Esophagus squamous epithelium (tissue), 4 donors: ENCODE data around the gene SOX21.
"Not testable (repeated sequence)": the region's sequence is repeated elsewhere in the genome, so short reads cannot be mapped to it uniquely, and the experiment has no call there.

Experiments used
- POLR2A ChIP-seq, 4 donors: fragments of 450-650 bp; IDR thresholded peaks; one replicate each; pipeline ENCODE4 v1.6.1; 2017; ENCODE audit warnings: antibody characterized with exemption in 4 of 4, mild to moderate bottlenecking in 4 of 4, moderate library complexity in 3 of 4
- TF ChIP-seq, protein P1 (sequence below), 6 experiments: fragments of 450-650 bp in 4 of 6; fragments of 200-600 bp in 2 of 6; sonication (generic) in 2 of 6; IDR thresholded peaks; one replicate each; pipeline ENCODE4 v1.5.1; 2016 to 2019; ENCODE audit warnings: antibody characterized with exemption in 6 of 6, mild to moderate bottlenecking in 4 of 6, moderate library complexity in 4 of 6

DNA sequence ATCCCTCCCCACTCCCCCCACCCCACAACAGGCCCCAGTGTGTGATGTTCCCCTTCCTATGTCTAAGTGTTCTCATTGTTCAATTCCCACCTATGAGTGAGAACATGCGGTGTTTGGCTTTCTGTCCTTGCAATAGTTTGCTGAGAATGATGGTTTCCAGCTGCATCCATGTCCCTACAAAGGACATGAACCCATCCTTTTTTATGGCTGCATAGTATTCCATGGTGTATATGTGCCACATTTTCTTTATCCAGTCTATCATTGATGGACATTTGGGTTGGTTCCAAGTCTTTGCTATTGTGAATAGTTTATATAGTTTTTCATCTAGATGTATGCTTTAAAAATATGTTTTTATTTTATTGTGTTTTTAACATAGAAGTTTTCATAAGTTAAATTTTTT lies 6.4 kb upstream of the SOX21 start:
- not testable (repeated sequence) for TF ChIP-seq POLR2A (IDR thresholded peaks at IDR 0.05)
- TF ChIP-seq, protein P1, sequence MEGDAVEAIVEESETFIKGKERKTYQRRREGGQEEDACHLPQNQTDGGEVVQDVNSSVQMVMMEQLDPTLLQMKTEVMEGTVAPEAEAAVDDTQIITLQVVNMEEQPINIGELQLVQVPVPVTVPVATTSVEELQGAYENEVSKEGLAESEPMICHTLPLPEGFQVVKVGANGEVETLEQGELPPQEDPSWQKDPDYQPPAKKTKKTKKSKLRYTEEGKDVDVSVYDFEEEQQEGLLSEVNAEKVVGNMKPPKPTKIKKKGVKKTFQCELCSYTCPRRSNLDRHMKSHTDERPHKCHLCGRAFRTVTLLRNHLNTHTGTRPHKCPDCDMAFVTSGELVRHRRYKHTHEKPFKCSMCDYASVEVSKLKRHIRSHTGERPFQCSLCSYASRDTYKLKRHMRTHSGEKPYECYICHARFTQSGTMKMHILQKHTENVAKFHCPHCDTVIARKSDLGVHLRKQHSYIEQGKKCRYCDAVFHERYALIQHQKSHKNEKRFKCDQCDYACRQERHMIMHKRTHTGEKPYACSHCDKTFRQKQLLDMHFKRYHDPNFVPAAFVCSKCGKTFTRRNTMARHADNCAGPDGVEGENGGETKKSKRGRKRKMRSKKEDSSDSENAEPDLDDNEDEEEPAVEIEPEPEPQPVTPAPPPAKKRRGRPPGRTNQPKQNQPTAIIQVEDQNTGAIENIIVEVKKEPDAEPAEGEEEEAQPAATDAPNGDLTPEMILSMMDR (IDR thresholded peaks at IDR 0.05): not testable (repeated sequence)
